ENCODE results near the gene ZKSCAN3.
"Not testable (repeated sequence)": the region's sequence is repeated elsewhere in the genome, so short reads cannot be mapped to it uniquely, and the experiment has no call there.

DNA sequence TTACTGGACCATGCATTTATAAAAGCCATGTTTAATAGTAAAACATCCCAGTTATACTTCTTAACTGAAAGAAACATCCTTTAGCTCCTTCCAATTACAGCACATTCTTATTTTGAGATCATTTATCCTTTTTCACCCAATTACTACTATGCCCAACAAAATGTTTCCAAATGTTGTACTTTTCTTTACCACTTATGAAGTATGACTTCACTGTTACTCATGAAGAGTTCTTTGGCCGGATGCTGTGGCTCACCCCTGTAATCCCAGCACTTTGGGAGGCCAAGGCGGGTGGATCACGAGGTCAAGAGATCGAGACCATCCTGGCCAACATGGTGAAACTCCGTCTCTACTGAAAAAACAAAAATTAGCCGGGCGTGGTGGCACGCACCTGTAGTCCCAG is 31.9 kb upstream of the ZKSCAN3 start:
- TF ChIP-seq, protein P1, sequence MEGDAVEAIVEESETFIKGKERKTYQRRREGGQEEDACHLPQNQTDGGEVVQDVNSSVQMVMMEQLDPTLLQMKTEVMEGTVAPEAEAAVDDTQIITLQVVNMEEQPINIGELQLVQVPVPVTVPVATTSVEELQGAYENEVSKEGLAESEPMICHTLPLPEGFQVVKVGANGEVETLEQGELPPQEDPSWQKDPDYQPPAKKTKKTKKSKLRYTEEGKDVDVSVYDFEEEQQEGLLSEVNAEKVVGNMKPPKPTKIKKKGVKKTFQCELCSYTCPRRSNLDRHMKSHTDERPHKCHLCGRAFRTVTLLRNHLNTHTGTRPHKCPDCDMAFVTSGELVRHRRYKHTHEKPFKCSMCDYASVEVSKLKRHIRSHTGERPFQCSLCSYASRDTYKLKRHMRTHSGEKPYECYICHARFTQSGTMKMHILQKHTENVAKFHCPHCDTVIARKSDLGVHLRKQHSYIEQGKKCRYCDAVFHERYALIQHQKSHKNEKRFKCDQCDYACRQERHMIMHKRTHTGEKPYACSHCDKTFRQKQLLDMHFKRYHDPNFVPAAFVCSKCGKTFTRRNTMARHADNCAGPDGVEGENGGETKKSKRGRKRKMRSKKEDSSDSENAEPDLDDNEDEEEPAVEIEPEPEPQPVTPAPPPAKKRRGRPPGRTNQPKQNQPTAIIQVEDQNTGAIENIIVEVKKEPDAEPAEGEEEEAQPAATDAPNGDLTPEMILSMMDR (IDR thresholded peaks at IDR 0.05) = not testable (repeated sequence)
- TF ChIP-seq EZH2 (IDR thresholded peaks at IDR 0.05; ENCODE audit: borderline replicate concordance, insufficient read depth, low read depth, low read length, poor library complexity, severe bottlenecking) = not testable (repeated sequence)

Measured in B cell (primary cell).